ENCODE data around the gene ANGPTL2. TPM values are rescaled to one million over a fixed set of nuclear protein-coding genes. Genes with fewer than 3 reads are reported as not detected.

The ANGPTL2 gene
- total RNA-seq, 1 experiment from 2014 or later = 0.08 TPM

GRCh38 chr9:127165116-127165515, 42.7 kb upstream of the ANGPTL2 start:
- Histone ChIP-seq H3K27ac (ENCODE audit: low read length) (no peak overlapping the region), H3K27me3 (ENCODE audit: control insufficient read depth, insufficient read depth, low read length) (no peaks in the 10 kb centered on the region), H3K36me3 (ENCODE audit: control insufficient read depth, insufficient read depth, low read length) (no peaks in the 10 kb centered on the region), H3K4me1 (ENCODE audit: control insufficient read depth, insufficient read depth, low read length) (no peaks in the 10 kb centered on the region), H3K9me3 (ENCODE audit: control insufficient read depth, insufficient read depth, low read depth, low read length) (no peaks in the 10 kb centered on the region), H3K4me3 (ENCODE audit: low read depth in 2 of 2, low read length in 2 of 2) (no peak overlapping the region)
- BruUV-seq (replicated peaks) = no TSS peak
- TF ChIP-seq REST (IDR thresholded peaks at IDR 0.05; ENCODE audit: insufficient read depth in 1 of 2, low read depth in 2 of 2, low read length in 1 of 2) (no peak), SIN3A (IDR thresholded peaks at IDR 0.05; ENCODE audit: borderline replicate concordance, insufficient read depth, low read depth, low read length) (no peak), CTCF (IDR thresholded peaks at IDR 0.05) (no peak), POLR2AphosphoS5 (IDR thresholded peaks at IDR 0.05; ENCODE audit: low read depth, low read length) (no peak), TCF7L2 (IDR thresholded peaks at IDR 0.05; ENCODE audit: low read depth, low read length) (no peak)
- ChIA-PET POLR2A (no interaction called here), CTCF (no interaction called here)
- intact Hi-C loops (cut with micrococcal nuclease; ENCODE audit: unreplicated experiment) = no loop called here
- DNase-seq (ENCODE audit: low read depth, low spot score) = no peak
- in situ Hi-C loops (cut with HindIII; ENCODE audit: low pct_unique_long_range_greater_than_20kb, low sequenced_read_pairs) = no loop called here
- ATAC-seq = no peak

GRCh38 chr9:127163409-127163808, 41.0 kb upstream of the ANGPTL2 start:
- no peaks in the 10 kb centered on the region for H3K9me3 ChIP-seq (ENCODE audit: control insufficient read depth, insufficient read depth, low read depth, low read length)
- no peak overlapping the region for H3K4me3 ChIP-seq (ENCODE audit: low read depth in 2 of 2, low read length in 2 of 2)
- no peaks in the 10 kb centered on the region for H3K36me3 ChIP-seq (ENCODE audit: control insufficient read depth, insufficient read depth, low read length)
- POLR2A ChIA-PET = no interaction called here
- DNase-seq (ENCODE audit: low read depth, low spot score) (no peak), ATAC-seq (no peak)
- TF ChIP-seq TCF7L2 (IDR thresholded peaks at IDR 0.05; ENCODE audit: low read depth, low read length) (no peak), REST (IDR thresholded peaks at IDR 0.05; ENCODE audit: insufficient read depth in 1 of 2, low read depth in 2 of 2, low read length in 1 of 2) (no peak), SIN3A (IDR thresholded peaks at IDR 0.05; ENCODE audit: borderline replicate concordance, insufficient read depth, low read depth, low read length) (no peak), CTCF (IDR thresholded peaks at IDR 0.05) (no peak), POLR2AphosphoS5 (IDR thresholded peaks at IDR 0.05; ENCODE audit: low read depth, low read length) (no peak)
- BruUV-seq (replicated peaks) = no TSS peak
- in situ Hi-C loops (cut with HindIII; ENCODE audit: low pct_unique_long_range_greater_than_20kb, low sequenced_read_pairs) = no loop called here
- peaks cover 4% of the 10 kb centered on the region; the same call in 1 of the 2 replicates for H3K4me1 ChIP-seq (ENCODE audit: control insufficient read depth, insufficient read depth, low read length)
- H3K27ac ChIP-seq (ENCODE audit: low read length) = no peak overlapping the region
- H3K27me3 ChIP-seq (ENCODE audit: control insufficient read depth, insufficient read depth, low read length) = no peaks in the 10 kb centered on the region
- CTCF ChIA-PET = no interaction called here
- intact Hi-C loops (cut with micrococcal nuclease; ENCODE audit: unreplicated experiment) = no loop called here

Data from Panc1 (cell line).